OCI-LY7 (cell line): ENCODE measurements around the gene SLC22A13.

Source experiments
- EZH2phosphoT487 ChIP-seq: fragments of 200-600 bp; sonication (generic); IDR thresholded peaks from 2 replicates; pipeline ENCODE4 v1.6.1; 2018; ENCODE audit warnings: low read depth, borderline replicate concordance, mild to moderate bottlenecking, mixed run types, antibody characterized with exemption, low read length, moderate library complexity, mixed read lengths
- TF ChIP-seq, protein P1 (sequence below): fragments of 200-600 bp; sonication (generic); conservative IDR thresholded peaks from 2 replicates; pipeline ENCODE4 v1.5.1; 2014; ENCODE audit warnings: mild to moderate bottlenecking, antibody characterized with exemption, low read length, moderate library complexity, mixed read lengths

DNA sequence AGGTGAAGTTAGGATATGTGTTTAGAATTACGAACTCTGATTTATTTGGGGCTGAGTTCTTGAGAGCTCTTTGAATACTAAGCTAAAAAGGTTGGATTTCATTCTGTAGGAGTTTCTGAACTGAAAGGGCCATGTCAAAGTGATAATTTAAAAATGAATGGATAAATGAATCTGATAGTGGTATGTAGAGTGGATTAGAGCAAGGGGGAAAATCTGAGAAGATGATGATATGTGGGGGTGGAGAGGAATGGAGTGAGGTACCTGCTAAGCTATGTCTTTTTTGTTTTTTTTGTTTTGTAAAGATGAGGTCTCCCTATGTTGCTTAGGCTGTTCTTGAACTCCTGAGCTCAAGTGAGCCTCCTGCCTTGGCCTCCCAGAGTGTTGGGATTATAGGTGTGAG is 44.6 kb upstream of the SLC22A13 start:
- TF ChIP-seq, protein P1, sequence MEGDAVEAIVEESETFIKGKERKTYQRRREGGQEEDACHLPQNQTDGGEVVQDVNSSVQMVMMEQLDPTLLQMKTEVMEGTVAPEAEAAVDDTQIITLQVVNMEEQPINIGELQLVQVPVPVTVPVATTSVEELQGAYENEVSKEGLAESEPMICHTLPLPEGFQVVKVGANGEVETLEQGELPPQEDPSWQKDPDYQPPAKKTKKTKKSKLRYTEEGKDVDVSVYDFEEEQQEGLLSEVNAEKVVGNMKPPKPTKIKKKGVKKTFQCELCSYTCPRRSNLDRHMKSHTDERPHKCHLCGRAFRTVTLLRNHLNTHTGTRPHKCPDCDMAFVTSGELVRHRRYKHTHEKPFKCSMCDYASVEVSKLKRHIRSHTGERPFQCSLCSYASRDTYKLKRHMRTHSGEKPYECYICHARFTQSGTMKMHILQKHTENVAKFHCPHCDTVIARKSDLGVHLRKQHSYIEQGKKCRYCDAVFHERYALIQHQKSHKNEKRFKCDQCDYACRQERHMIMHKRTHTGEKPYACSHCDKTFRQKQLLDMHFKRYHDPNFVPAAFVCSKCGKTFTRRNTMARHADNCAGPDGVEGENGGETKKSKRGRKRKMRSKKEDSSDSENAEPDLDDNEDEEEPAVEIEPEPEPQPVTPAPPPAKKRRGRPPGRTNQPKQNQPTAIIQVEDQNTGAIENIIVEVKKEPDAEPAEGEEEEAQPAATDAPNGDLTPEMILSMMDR: no peak
- TF ChIP-seq EZH2phosphoT487: no peak
